SK-N-SH (cell line): ENCODE measurements around the gene MAU2. TPM values are rescaled to one million over a fixed set of nuclear protein-coding genes. Genes with fewer than 3 reads are reported as not detected.

Source experiments
- CTCF ChIA-PET: fragments of 300-600, 350-600 bp; formaldehyde crosslinking; extraction: SDS; loops from one replicate; lab custom pipeline; 2021; lab: Yijun Ruan, JAX
- POLR2A ChIA-PET: fragments of 350-600 bp; sonication (Branson Sonifier 250); formaldehyde crosslinking; extraction: SDS; loops from one replicate; lab custom pipeline; 2020; ENCODE audit warnings: antibody characterized with exemption, inconsistent platforms; lab: Yijun Ruan, JAX
- DNase-seq: peaks from one replicate; pipeline ENCODE4 v3.0.0; 2012
- H2AFZ ChIP-seq: fragments of 200-600 bp; sonication (generic); 2 replicates; pipeline ENCODE4 v1.8.1; 2016; ENCODE audit warnings: antibody characterized with exemption, mild to moderate bottlenecking, low read depth
- H3F3A ChIP-seq: fragments of 200-600 bp; sonication (generic); replicated peaks from 2 replicates; pipeline ENCODE3; 2016; ENCODE audit warnings: antibody characterized with exemption, mild to moderate bottlenecking; ENCODE audit not compliant: insufficient read depth
- H3K27ac ChIP-seq, 2 experiments: fragments of 200-500 bp in 1 of 2; fragments of 200-600 bp in 1 of 2; sonication (Bioruptor generic) in 1 of 2; sonication (generic), shearing (Covaris generic) in 1 of 2; 2 replicates each; pipeline versions ENCODE4 v1.5.1 to v1.6.1; 2014 to 2016; ENCODE audit warnings: low read depth in 2 of 2, inconsistent platforms in 1 of 2, low read length in 1 of 2, mild to moderate bottlenecking in 1 of 2, mixed read lengths in 1 of 2
- H3K27me3 ChIP-seq: fragments of 200-600 bp; sonication (generic), shearing (Covaris generic); 2 replicates; pipeline ENCODE4 v1.6.1; 2016; ENCODE audit warnings: mixed run types; ENCODE audit not compliant: insufficient read depth
- H3K36me3 ChIP-seq, 2 experiments: fragments of 200-500 bp in 1 of 2; fragments of 200-600 bp in 1 of 2; sonication (Bioruptor generic) in 1 of 2; sonication (generic) in 1 of 2; replicated peaks in 1 of 2; 2 replicates each; pipeline versions ENCODE3 to v1.5.1; 2014 to 2016; ENCODE audit warnings: low read length in 1 of 2, mild to moderate bottlenecking in 1 of 2; ENCODE audit not compliant: insufficient read depth in 2 of 2, control insufficient read depth in 1 of 2
- H3K4me1 ChIP-seq, 2 experiments: fragments of 200-500 bp in 1 of 2; fragments of 200-600 bp in 1 of 2; sonication (Bioruptor generic) in 1 of 2; sonication (generic), shearing (Covaris generic) in 1 of 2; 2 replicates each; pipeline versions ENCODE4 v1.5.1 to v1.6.1; 2014 to 2016; ENCODE audit warnings: low read depth in 1 of 2, low read length in 1 of 2, mixed run types in 1 of 2; ENCODE audit not compliant: insufficient read depth in 2 of 2, control insufficient read depth in 1 of 2
- H3K4me2 ChIP-seq: fragments of 200-600 bp; sonication (generic), shearing (Covaris generic); 2 replicates; pipeline ENCODE4 v1.6.1; 2017; ENCODE audit warnings: mixed run types
- H3K4me3 ChIP-seq, 2 experiments: fragments of 200-500 bp in 1 of 2; fragments of 200-600 bp in 1 of 2; sonication (Bioruptor generic) in 1 of 2; sonication (generic), shearing (Covaris generic) in 1 of 2; 2 replicates each; pipeline versions ENCODE4 v1.5.1 to v1.8.1; 2014 to 2016; ENCODE audit warnings: low read depth in 2 of 2, inconsistent platforms in 1 of 2, low read length in 1 of 2, mild to moderate bottlenecking in 1 of 2, mixed read lengths in 1 of 2, moderate library complexity in 1 of 2
- H3K79me2 ChIP-seq: fragments of 200-600 bp; sonication (generic); 2 replicates; pipeline ENCODE4 v1.8.1; 2017; ENCODE audit warnings: mild to moderate bottlenecking; ENCODE audit not compliant: insufficient read depth
- H3K9ac ChIP-seq: fragments of 200-600 bp; sonication (generic); 2 replicates; pipeline ENCODE4 v1.6.1; 2017; ENCODE audit warnings: mixed run types
- H3K9me2 ChIP-seq: fragments of 200-600 bp; sonication (generic); 2 replicates; pipeline ENCODE4 v1.6.1; 2017; ENCODE audit warnings: mixed run types
- H3K9me3 ChIP-seq: fragments of 200-600 bp; sonication (generic); 2 replicates; pipeline ENCODE4 v1.6.1; 2017; ENCODE audit warnings: mixed run types, mild to moderate bottlenecking, moderate library complexity
- H4K20me1 ChIP-seq: fragments of 200-600 bp; sonication (generic); 2 replicates; pipeline ENCODE4 v1.6.1; 2017; ENCODE audit warnings: mild to moderate bottlenecking, mixed run types; ENCODE audit not compliant: insufficient read depth
- CHD2 ChIP-seq: fragments of 150-350 bp; IDR thresholded peaks from 2 replicates; pipeline ENCODE4 v1.6.1; 2018; ENCODE audit warnings: low read length; ENCODE audit not compliant: partially characterized antibody
- ELF1 ChIP-seq: IDR thresholded peaks from 2 replicates; pipeline ENCODE4 v1.4.0; 2012
- EZH2phosphoT487 ChIP-seq: fragments of 200-600 bp; sonication (generic); IDR thresholded peaks from 2 replicates; pipeline ENCODE4 v1.6.1; 2017; ENCODE audit warnings: low read depth, mixed run types, mild to moderate bottlenecking, antibody characterized with exemption, moderate library complexity, borderline replicate concordance
- FOXJ3 ChIP-seq: sonication (generic); formaldehyde crosslinking; IDR thresholded peaks from 2 replicates; pipeline ENCODE4 v1.5.1; 2020; ENCODE audit warnings: mild to moderate bottlenecking, missing genetic modification reagents
- GABPA ChIP-seq: IDR thresholded peaks from 2 replicates; pipeline ENCODE4 v1.4.0; 2012; ENCODE audit warnings: low read depth, mild to moderate bottlenecking
- IRF3 ChIP-seq: fragments of 150-350 bp; IDR thresholded peaks from 2 replicates; pipeline ENCODE4 v1.6.1; 2016; ENCODE audit warnings: mild to moderate bottlenecking, low read depth, low read length
- MEF2A ChIP-seq: IDR thresholded peaks from 2 replicates; pipeline ENCODE4 v1.4.0; 2012; ENCODE audit warnings: low read depth, borderline replicate concordance
- NRF1 ChIP-seq: IDR thresholded peaks from 2 replicates; pipeline ENCODE4 v1.6.1; 2012; ENCODE audit warnings: low read depth, mild to moderate bottlenecking, low read length
- POLR2AphosphoS5 ChIP-seq: IDR thresholded peaks from 2 replicates; pipeline ENCODE4 v1.6.1; 2012; ENCODE audit warnings: low read depth, low read length
- RAD21 ChIP-seq: IDR thresholded peaks from 2 replicates; pipeline ENCODE4 v1.6.1; 2012; ENCODE audit warnings: mild to moderate bottlenecking, low read length
- RCOR1 ChIP-seq: fragments of 150-350 bp; IDR thresholded peaks from 2 replicates; pipeline ENCODE4 v1.6.1; 2017; ENCODE audit warnings: antibody characterized with exemption, low read length
- SMC3 ChIP-seq: IDR thresholded peaks from 2 replicates; pipeline ENCODE4 v1.6.1; 2012; ENCODE audit warnings: low read depth, low read length, improper control_type of control experiment
- USF2 ChIP-seq: fragments of 150-350 bp; IDR thresholded peaks from 2 replicates; pipeline ENCODE4 v1.6.1; 2017; ENCODE audit warnings: antibody characterized with exemption, low read length, low read depth, borderline replicate concordance
- YY1 ChIP-seq: IDR thresholded peaks from 2 replicates; pipeline ENCODE4 v1.4.0; 2012; ENCODE audit warnings: low read depth, mild to moderate bottlenecking
- ZBTB33 ChIP-seq: IDR thresholded peaks from 2 replicates; pipeline ENCODE4 v1.4.0; 2012; ENCODE audit warnings: low read depth, borderline replicate concordance
- WGBS: methylation state at CpG from one replicate; pipeline ENCODE4 v1.1.6; 2017; ENCODE audit warnings: low lambda C conversion rate; 5-methylcytosine and 5-hydroxymethylcytosine counted together
- polyA plus RNA-seq, 3 experiments: library from polyadenylated mRNA; depleted of rRNA; stranded (reverse); fragments of >200 nt; gene quantifications; 2 replicates each; pipeline ENCODE4 v1.2.3, GENCODE V29; 2012

The MAU2 gene
- polyA plus RNA-seq, 1 of the 3 experiments (the other 2 are of a cell fraction) = 17.6 TPM

DNA sequence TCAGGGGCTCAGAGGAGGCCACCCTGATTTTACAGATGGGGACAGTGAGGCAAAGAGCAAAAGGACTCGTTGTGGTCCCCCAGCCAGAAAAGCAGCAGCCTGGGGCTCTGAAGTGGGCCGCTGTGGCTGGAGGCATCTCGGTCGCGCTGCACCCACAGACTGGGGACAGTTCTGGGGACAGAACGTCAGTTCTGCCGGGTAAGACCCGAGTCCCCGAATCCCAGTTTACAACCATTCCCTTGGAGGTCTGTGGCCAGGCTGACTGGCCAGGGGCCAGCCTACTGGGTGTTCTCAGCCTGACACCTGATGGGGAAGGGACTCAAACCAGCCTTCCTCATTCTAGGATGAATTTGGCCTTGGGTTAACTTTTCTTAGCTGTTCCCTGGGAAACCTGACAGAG, 14.4 kb upstream of the MAU2 start (continued):
- no peak for TF ChIP-seq MEF2A
- TF ChIP-seq FOXJ3 (CRISPR knock-in tag) = no peak
- TF ChIP-seq SMC3 = no peak
- TF ChIP-seq NRF1 = no peak
- no peak for TF ChIP-seq IRF3

DNA sequence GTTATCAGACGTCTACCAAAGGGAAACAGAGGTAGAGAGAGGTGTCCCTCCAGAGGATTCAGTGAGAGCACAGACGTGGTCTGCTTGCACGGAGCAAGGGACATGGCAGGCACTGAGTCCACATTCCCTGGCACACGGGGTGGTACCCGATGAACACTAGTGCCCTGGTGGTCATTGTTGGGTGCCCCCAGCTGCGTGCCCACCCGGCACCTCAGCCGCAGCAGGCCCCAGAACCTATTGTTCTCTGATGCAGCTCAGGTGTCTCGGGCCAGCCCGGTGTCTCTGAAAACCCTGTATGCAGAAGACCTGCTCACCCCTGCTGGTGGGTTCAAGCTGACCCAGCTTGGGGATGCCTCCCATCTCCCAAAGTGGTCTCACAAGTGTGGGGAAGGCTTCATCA, 12.3 kb upstream of the MAU2 start:
- Histone ChIP-seq H3K4me1 (peaks cover 0 to 17% of the 10 kb centered on the region in 2 experiments; a peak in 1 of 4 replicates), H3K79me2 (peaks cover 4% of the 10 kb centered on the region; the same call in 1 of the 2 replicates), H2AFZ (no peak overlapping the region), H3K27me3 (no peaks in the 10 kb centered on the region), H3K4me2 (no peak overlapping the region), H3K9me2 (no peaks in the 10 kb centered on the region), H4K20me1 (no peaks in the 10 kb centered on the region), H3K9me3 (no peaks in the 10 kb centered on the region), H3K9ac (no peak overlapping the region), H3K4me3 (no peak overlapping the region), H3K36me3 (peaks cover 15 to 50% of the 10 kb centered on the region in 2 experiments), H3F3A (no peaks in the 10 kb centered on the region), H3K27ac (no peak overlapping the region)
- 100% methylated on average over 3 of the region's 10 CpGs for WGBS
- ChIA-PET POLR2A (interaction anchor here (0.9 kb wide), 1 partner anchor 105 kb away, joined by 3 read pairs; the partner anchor contains the start of gene NR2C2AP), CTCF (interaction anchor here (1.4 kb wide), 1 partner anchor 182 kb away, joined by 3 read pairs; no protein-coding TSS in a partner anchor)
- no peak for TF ChIP-seq YY1
- no peak for TF ChIP-seq ZBTB33
- no peak for TF ChIP-seq RCOR1
- TF ChIP-seq POLR2AphosphoS5 = no peak
- TF ChIP-seq MEF2A = no peak
- TF ChIP-seq EZH2phosphoT487 = no peak
- no peak for TF ChIP-seq CHD2
- TF ChIP-seq ELF1 = no peak
- no peak for TF ChIP-seq NRF1
- no peak for TF ChIP-seq RAD21
- TF ChIP-seq GABPA = no peak
- no peak for TF ChIP-seq FOXJ3 (CRISPR knock-in tag)
- TF ChIP-seq USF2 = no peak
- no peak for DNase-seq
